HK-2 (cell line): ENCODE results near the gene PTPRJ.
"Not testable (repeated sequence)": the region's sequence is repeated elsewhere in the genome, so short reads cannot be mapped to it uniquely, and the experiment has no call there.

Source experiments
- DNase-seq: peaks from one replicate; pipeline ENCODE4 v3.0.0-alpha.2; 2018; ENCODE audit not compliant: unreplicated experiment

Gene PTPRJ

DNA sequence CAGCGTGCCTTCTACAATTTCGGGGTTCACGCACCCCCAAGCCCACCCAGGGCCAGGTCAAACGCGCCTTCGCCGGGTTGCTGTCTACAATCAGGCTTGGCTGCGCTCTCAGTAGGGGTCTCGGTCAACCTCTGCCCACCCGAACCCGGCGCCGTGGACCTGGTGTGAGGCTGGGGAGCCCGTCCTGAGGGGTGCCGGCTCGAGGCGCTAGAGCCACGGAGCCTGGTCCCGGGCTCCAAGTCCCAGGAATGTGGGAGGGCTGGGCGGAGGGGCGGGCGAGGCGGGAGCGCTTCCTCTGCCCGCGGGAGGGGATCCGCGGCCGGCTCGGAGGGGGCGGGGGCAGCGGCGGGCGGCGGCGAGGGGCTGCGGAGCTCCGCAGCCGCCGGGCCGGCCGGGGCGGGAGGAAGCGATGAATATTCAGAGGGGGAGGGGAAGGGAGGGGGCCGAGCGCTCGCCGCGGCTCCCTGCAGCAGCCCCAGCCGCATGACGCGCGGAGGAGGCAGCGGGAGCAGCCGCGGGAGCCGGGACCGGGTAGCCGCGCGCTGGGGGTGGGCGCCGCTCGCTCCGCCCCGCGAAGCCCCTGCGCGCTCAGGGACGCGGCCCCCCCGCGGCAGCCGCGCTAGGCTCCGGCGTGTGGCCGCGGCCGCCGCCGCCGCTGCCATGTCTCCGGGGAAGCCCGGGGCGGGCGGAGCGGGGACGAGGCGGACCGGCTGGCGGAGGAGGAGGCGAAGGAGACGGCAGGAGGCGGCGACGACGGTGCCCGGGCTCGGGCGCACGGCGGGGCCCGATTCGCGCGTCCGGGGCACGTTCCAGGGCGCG lies at the start of gene PTPRJ:
TSS of gene PTPRJ (plus strand) at position 472 of the 819 bp plus-strand sequence. CDS start 354 bp downstream, outside the sequence.
- DNase-seq = peak; percentile 40

GRCh38 chr11:47932544-47932943 lies 47.8 kb upstream of the PTPRJ start:
- no peak for DNase-seq

DNA sequence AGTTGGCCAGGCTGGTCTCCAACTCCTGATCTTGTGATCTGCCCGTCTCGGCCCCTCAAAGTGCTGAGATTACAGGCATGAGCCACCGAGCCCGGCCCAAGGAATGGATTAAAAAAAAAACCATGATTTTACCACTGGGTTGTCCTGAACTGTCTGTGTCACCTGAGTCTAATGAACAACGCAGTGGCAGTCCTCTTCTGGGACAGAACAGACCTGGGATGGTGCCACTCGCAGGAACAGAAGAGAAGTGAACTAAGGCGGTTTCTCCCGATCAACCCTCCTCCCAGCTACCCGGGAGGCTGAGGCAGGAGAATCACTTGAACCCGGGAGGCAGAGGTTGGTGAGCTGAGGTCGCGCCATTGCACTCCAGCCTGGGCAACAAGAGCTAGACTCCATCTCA lies 46.6 kb upstream of the PTPRJ start:
- DNase-seq = not testable (repeated sequence)

DNA sequence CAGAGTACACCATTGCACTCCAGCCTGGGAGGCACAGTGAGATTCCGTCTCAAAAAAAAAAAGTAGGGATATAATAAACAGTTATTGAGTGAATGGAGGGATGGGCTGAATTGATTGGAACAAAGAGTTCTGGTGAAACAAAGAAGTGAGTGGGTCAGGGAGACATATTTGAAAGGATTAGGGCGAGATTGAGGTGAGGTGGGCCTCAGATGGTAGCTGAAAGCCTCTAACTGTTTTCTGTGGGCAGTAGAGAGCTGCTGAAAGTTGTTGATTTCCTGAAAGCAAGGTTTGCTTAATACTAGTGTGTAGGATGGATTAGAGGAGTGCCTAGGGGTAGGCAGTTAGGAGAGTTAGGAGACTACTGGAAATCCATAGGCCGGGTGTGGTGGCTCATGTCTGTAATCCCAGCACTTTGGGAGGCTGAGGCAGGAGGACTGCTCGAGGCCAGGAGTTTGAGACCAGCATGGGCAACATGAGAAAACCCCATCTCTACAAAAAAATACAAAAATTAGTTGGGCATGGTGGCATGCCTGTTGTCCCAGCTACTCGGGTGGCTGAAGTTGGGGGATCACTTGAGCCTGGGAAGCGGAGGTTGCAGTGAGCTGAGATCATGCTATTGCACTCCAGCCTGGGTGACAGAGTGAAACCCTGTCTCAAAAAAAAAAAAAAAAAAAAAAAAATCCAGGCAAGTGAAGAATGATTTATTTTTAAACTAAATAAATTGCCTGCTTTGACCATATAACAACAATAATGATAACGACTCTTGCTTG lies 41.4 kb upstream of the PTPRJ start:
- no peak for DNase-seq

- no peak for DNase-seq
These were observed 39.3 kb upstream of the PTPRJ start for GRCh38 chr11:47940904-47941649.

GRCh38 chr11:47941907-47942558 lies 38.3 kb upstream of the PTPRJ start:
- DNase-seq = no peak

- DNase-seq = no peak
These were observed 36.4 kb upstream of the PTPRJ start for GRCh38 chr11:47943721-47944586.

GRCh38 chr11:47944632-47945031 lies 35.7 kb upstream of the PTPRJ start:
- DNase-seq = no peak

GRCh38 chr11:47946682-47947559 lies 33.4 kb upstream of the PTPRJ start:
- peak; percentile 84 for DNase-seq

DNA sequence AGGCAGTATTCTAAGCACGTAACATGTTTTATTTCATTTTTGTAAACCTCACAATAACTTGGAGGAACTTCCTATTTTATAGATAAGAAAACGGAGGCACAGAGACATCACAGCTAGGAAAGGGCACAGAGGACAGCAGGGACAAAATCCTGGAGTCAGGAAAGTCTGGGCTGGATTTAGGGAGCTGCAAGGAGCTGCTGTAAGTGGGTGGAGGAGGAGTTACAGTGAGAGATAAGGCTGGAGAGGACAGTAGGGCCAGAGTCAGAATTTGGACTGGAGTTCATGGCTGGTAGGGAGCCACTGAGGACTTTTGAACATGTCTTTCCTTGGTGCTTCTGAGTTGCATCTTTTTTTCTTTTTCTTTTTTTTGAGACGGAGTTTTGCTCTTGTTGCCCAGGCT lies 32.2 kb upstream of the PTPRJ start:
- no peak for DNase-seq

DNA sequence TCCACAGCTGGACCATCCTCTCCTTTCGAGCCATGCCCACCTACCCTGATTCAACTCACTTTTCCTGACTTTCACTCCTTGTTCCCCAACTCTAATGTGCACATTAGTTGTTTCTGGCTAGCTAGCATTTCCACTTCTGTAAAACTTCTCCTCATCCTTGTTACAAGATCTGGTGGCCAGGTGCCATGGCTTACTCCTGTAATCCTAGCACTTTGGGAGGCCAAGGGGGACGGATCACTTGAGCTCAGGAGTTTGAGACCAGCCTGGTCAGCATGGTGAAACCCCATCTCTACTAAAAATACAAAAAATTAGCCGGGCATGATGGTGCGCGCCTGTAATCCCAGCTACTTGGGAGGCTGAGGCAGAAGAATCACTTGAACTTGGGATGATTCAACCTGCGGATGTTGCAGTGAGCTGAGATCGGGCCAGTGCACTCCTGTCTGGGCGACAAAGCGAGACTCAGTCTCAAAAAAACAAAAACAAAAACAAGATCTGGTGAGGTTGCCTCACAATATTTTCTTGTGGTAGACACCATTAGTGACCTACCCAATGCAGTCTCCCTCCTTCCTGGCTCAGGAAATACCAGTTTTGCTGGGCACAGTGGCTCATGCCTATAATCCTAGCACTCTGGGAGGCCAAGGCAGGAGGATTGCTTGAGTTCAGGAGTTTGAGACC lies 31.2 kb upstream of the PTPRJ start:
- DNase-seq = not testable (repeated sequence)

DNA sequence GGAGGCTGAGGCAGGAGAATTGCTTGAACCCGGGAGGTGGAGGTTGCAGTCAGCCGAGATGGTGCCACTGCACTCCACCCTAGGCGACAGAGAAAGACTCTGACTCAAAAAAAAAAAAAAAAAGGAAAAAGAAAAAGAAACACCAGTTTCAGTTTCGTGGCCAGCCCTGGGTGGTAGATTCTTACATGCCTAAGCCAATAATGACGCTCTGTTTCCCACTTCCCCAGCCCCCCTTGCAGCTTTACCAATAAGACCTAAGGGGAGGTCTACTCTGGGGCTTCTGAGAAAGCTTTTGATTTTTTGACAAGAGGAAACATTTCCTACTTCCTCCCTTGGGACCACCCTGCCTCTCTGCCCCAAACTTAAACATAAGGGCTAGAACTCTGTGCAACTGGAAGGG lies 30.0 kb upstream of the PTPRJ start:
- no peak for DNase-seq

- DNase-seq = not testable (repeated sequence)
These were observed 28.9 kb upstream of the PTPRJ start for GRCh38 chr11:47951504-47951903.

- DNase-seq = no peak
These were observed 25.2 kb upstream of the PTPRJ start for GRCh38 chr11:47955061-47955755.

DNA sequence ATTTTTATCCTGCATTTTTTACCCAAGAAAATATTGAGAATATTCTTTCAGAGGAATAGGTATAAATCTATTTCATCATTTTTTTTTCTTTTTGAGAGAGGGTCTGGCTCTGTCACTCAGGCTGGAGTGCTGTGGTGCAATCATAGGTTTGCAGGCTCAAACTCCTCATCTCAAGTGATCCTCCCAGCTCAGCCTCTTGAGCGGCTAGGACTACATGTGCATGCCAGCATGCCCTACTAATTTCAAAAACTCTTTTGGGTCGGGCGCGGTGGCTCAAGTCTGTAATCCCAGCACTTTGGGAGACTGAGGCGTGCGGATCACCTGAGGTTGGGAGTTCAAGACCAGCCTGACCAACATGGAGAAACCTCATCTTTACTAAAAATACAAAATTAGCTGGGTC lies 20.3 kb upstream of the PTPRJ start:
- no peak for DNase-seq

- no peak for DNase-seq
These were observed 19.0 kb upstream of the PTPRJ start for GRCh38 chr11:47961383-47961782.

GRCh38 chr11:47964546-47964945 lies 15.8 kb upstream of the PTPRJ start:
- DNase-seq = no peak
